Gastrocnemius medialis (tissue), 4 donors: ENCODE results near the gene SCN3A. TPM values are rescaled to one million over a fixed set of nuclear protein-coding genes. Genes with fewer than 3 reads are reported as not detected.

Experiments used
- ATAC-seq, 2 donors: fragments of 150-250 bp; one replicate each; pipeline ENCODE4 v1.9.1; 2016
- DNase-seq, 2 donors: peaks; one replicate each; pipeline ENCODE4 v3.0.0-alpha.2; 2019
- H3K27ac ChIP-seq, 4 donors: fragments of 200-600 bp; sonication (generic); 1 replicate in 1 of 4; 2 replicates in 3 of 4; pipeline ENCODE4 v1.5.1; 2016 to 2018; ENCODE audit warnings: mild to moderate bottlenecking in 2 of 4, moderate library complexity in 1 of 4
- H3K27me3 ChIP-seq, 3 donors: fragments of 200-600 bp; sonication (generic) in 2 of 3; 1 replicate in 1 of 3; 2 replicates in 2 of 3; pipeline versions ENCODE4 v1.5.1 to v1.6.0; 2016 to 2019; ENCODE audit warnings: mild to moderate bottlenecking in 1 of 3, moderate library complexity in 1 of 3
- H3K36me3 ChIP-seq, 2 donors: fragments of 200-600 bp; sonication (generic) in 1 of 2; one replicate each; pipeline ENCODE4 v1.5.1; 2017 to 2018
- H3K4me1 ChIP-seq, 2 donors: fragments of 200-600 bp; sonication (generic) in 1 of 2; one replicate each; pipeline ENCODE4 v1.5.1; 2016 to 2017; ENCODE audit warnings: mild to moderate bottlenecking in 2 of 2
- H3K4me3 ChIP-seq, 4 donors: fragments of 200-600 bp; sonication (generic) in 3 of 4; 1 replicate in 1 of 4; 2 replicates in 3 of 4; pipeline ENCODE4 v1.5.1; 2016 to 2019; ENCODE audit warnings: mild to moderate bottlenecking in 2 of 4
- H3K9me3 ChIP-seq, 3 donors: fragments of 200-600 bp; sonication (generic) in 2 of 3; 1 replicate in 1 of 3; 2 replicates in 2 of 3; pipeline ENCODE4 v1.5.1; 2016 to 2019
- POLR2A ChIP-seq, 2 donors: fragments of 450-650 bp; IDR thresholded peaks; one replicate each; pipeline ENCODE4 v1.6.1; 2017; ENCODE audit warnings: antibody characterized with exemption in 2 of 2, mild to moderate bottlenecking in 2 of 2, moderate library complexity in 2 of 2
- in situ Hi-C, 4 donors: fragments of 200-750 bp; cut with MboI; loops; one replicate each; pipeline versions ENCODE4 v1.15.0 to v1.8.0; 2017; ENCODE audit warnings: low sequenced_read_pairs in 4 of 4
- intact Hi-C: fragments of 100-400 bp; cut with DNase I; formaldehyde crosslinking; loops from one replicate; pipeline ENCODE4 v1.15.1; 2023; ENCODE audit warnings: low total_unique reads
- total RNA-seq, 4 donors: library from RNA; depleted of rRNA; stranded (reverse); fragments of >200 nt; gene quantifications; one replicate each; pipeline versions ENCODE4 v1.1.0 to v1.2.3, GENCODE V29; 2016
- TF ChIP-seq, protein P1 (sequence below), 5 experiments: fragments of 450-650 bp in 3 of 5; fragments of 200-600 bp in 2 of 5; sonication (generic) in 2 of 5; IDR thresholded peaks in 4 of 5; conservative IDR thresholded peaks in 1 of 5; 1 replicate in 4 of 5; 2 replicates in 1 of 5; pipeline ENCODE4 v1.5.1; 2016 to 2019; ENCODE audit warnings: antibody characterized with exemption in 5 of 5, mild to moderate bottlenecking in 3 of 5, moderate library complexity in 3 of 5

SCN3A gene
- total RNA-seq, 4 donors from 2014 or later: 0.53 to 1.8 (median 1.3) TPM

- Histone ChIP-seq H3K4me1 (no peaks in the 10 kb centered on the region), H3K9me3 (no peaks in the 10 kb centered on the region), H3K27me3 (no peaks in the 10 kb centered on the region), H3K27ac (no peak overlapping the region), H3K4me3 (no peak overlapping the region), H3K36me3 (no peaks in the 10 kb centered on the region)
- DNase-seq (no peak), ATAC-seq (no peak)
- no peak for TF ChIP-seq POLR2A (IDR thresholded peaks at IDR 0.05)
- TF ChIP-seq, protein P1, sequence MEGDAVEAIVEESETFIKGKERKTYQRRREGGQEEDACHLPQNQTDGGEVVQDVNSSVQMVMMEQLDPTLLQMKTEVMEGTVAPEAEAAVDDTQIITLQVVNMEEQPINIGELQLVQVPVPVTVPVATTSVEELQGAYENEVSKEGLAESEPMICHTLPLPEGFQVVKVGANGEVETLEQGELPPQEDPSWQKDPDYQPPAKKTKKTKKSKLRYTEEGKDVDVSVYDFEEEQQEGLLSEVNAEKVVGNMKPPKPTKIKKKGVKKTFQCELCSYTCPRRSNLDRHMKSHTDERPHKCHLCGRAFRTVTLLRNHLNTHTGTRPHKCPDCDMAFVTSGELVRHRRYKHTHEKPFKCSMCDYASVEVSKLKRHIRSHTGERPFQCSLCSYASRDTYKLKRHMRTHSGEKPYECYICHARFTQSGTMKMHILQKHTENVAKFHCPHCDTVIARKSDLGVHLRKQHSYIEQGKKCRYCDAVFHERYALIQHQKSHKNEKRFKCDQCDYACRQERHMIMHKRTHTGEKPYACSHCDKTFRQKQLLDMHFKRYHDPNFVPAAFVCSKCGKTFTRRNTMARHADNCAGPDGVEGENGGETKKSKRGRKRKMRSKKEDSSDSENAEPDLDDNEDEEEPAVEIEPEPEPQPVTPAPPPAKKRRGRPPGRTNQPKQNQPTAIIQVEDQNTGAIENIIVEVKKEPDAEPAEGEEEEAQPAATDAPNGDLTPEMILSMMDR (IDR thresholded peaks at IDR 0.05 in 4 of 5, conservative IDR thresholded peaks at IDR 0.05 in 1 of 5): no peak
- intact Hi-C loops (no loop called here), in situ Hi-C loops (no loop called here)
Measured at GRCh38 chr2:165086337-165086736, 117.5 kb downstream of the SCN3A start.

DNA sequence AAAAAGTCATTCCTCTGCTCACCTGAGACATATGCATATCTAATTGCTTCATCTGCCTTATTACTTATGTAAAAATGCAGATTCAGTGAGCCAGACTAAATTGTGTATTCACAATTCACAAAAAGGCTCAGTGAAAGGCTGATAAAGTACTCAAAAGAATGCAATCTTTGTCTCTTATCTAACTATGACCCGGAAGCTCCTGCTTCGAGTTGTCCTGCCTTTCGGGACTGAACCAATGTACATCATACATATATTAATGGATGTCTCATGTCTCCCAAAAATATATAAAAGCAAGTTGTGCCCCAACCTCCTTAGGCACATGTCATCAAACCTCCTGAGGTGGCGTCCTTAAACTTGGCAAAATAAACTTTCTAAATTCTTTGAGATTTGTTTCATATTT is 120.5 kb downstream of the SCN3A start:
- Histone ChIP-seq H3K36me3 (no peaks in the 10 kb centered on the region), H3K9me3 (no peaks in the 10 kb centered on the region), H3K27me3 (no peaks in the 10 kb centered on the region), H3K4me1 (no peaks in the 10 kb centered on the region), H3K27ac (no peak overlapping the region), H3K4me3 (no peak overlapping the region)
- in situ Hi-C loops (no loop called here), intact Hi-C loops (no loop called here)
- ATAC-seq: no peak
- TF ChIP-seq, protein P1 (IDR thresholded peaks at IDR 0.05 in 4 of 5, conservative IDR thresholded peaks at IDR 0.05 in 1 of 5): no peak
- TF ChIP-seq POLR2A (IDR thresholded peaks at IDR 0.05): no peak
- DNase-seq: no peak

DNA sequence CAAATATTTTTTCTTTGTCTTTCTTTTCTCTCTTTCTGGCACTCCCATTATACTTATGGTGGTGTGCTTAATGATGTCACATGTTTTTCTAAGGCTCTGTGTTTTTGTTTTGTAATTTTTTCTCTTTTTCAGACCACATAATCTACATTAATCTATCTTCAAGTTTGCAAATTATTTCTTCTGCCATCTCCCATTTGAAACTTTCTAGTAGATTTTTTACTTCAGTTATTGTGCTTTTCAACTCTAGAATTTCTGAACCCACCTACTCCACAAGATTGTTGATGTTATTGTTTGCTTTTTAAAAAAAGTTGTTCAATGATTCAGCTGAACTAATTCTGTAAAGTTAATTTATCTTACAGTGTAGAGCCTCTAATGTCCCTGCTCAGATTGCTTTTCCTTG is 121.4 kb downstream of the SCN3A start:
- no peaks in the 10 kb centered on the region for H3K27me3 ChIP-seq
- H3K27ac ChIP-seq: no peak overlapping the region
- ATAC-seq: no peak
- in situ Hi-C loops (no loop called here), intact Hi-C loops (no loop called here)
- H3K4me1 ChIP-seq: no peaks in the 10 kb centered on the region
- H3K36me3 ChIP-seq: no peaks in the 10 kb centered on the region
- DNase-seq: no peak
- no peaks in the 10 kb centered on the region for H3K9me3 ChIP-seq
- H3K4me3 ChIP-seq: no peak overlapping the region
- no peak for TF ChIP-seq POLR2A (IDR thresholded peaks at IDR 0.05)
- TF ChIP-seq, protein P1 (IDR thresholded peaks at IDR 0.05 in 4 of 5, conservative IDR thresholded peaks at IDR 0.05 in 1 of 5): no peak

DNA sequence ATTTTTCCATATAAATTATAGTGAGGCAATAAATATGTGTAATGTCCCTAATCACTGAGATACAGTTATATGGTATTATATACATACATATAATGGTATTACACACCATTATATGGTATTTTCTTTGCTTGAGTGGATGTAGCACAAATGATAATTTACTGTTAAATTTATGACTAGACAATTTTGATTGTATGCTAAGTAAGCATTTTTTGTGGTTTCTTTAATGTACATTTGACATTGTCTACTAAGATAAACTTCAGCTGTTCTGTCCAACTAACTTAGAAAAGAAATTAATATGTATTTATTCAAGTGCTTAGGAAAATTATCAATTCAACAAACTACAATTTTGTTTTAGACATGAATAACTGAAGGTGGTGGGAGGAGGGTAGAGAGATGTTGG is 122.6 kb downstream of the SCN3A start:
- intact Hi-C loops (no loop called here), in situ Hi-C loops (no loop called here)

GRCh38 chr2:165079432-165079831 is 124.4 kb downstream of the SCN3A start:
- Histone ChIP-seq H3K36me3 (no peaks in the 10 kb centered on the region), H3K9me3 (no peaks in the 10 kb centered on the region), H3K4me1 (no peaks in the 10 kb centered on the region), H3K27me3 (no peaks in the 10 kb centered on the region), H3K4me3 (no peak overlapping the region), H3K27ac (no peak overlapping the region)
- ATAC-seq (no peak), DNase-seq (no peak)
- in situ Hi-C loops: no loop called here
- intact Hi-C loops: no loop called here
- TF ChIP-seq, protein P1 (IDR thresholded peaks at IDR 0.05 in 4 of 5, conservative IDR thresholded peaks at IDR 0.05 in 1 of 5): no peak
- TF ChIP-seq POLR2A (IDR thresholded peaks at IDR 0.05): no peak

More for the DNA sequence above, 122.6 kb downstream of the SCN3A start:
- DNase-seq: no peak
- Histone ChIP-seq H3K27ac (no peak overlapping the region), H3K9me3 (no peaks in the 10 kb centered on the region), H3K27me3 (no peaks in the 10 kb centered on the region), H3K4me3 (no peak overlapping the region), H3K4me1 (no peaks in the 10 kb centered on the region), H3K36me3 (no peaks in the 10 kb centered on the region)
- no peak for ATAC-seq
- TF ChIP-seq POLR2A (IDR thresholded peaks at IDR 0.05): no peak
